H1 (cell line): ENCODE measurements around the gene KRTAP1-3. TPM values are rescaled to one million over a fixed set of nuclear protein-coding genes. Genes with fewer than 3 reads are reported as not detected.

Experiments used
- CTCF ChIA-PET: fragments of 300-600 bp; sonication (Branson Sonifier 250); formaldehyde crosslinking; loops from one replicate; lab custom pipeline; 2021; ENCODE audit not compliant: partially characterized antibody; lab: Charles Lee
- POLR2A ChIA-PET: fragments of 300-600 bp; sonication (Branson Sonifier 250); formaldehyde crosslinking; loops from one replicate; lab custom pipeline; 2021; ENCODE audit warnings: inconsistent platforms; ENCODE audit not compliant: partially characterized antibody; lab: Charles Lee
- DNase-seq, 2 experiments: peaks; one replicate each; pipeline versions ENCODE4 v3.0.0 to v3.0.0-alpha.2; 2010 to 2022; ENCODE audit warnings: low spot score in 2 of 2, low read depth in 1 of 2, mixed read lengths in 1 of 2
- FAIRE-seq: peaks from 2 replicates; lab custom pipeline; 2011; peaks lifted over from hg19 to GRCh38; lab: Jason Lieb, UNC
- H2AFZ ChIP-seq: 2 replicates; pipeline ENCODE4 v1.8.1; 2012; ENCODE audit warnings: low read length, inconsistent platforms
- H2AK5ac ChIP-seq: 2 replicates; pipeline ENCODE4 v1.6.1; 2013; ENCODE audit warnings: low read depth, low read length
- H2BK120ac ChIP-seq: replicated peaks from 2 replicates; pipeline ENCODE3; 2013; ENCODE audit warnings: low read depth, low read length, inconsistent platforms
- H2BK12ac ChIP-seq: 2 replicates; pipeline ENCODE4 v1.6.1; 2013; ENCODE audit warnings: low read depth, low read length
- H2BK15ac ChIP-seq: 2 replicates; pipeline ENCODE4 v1.6.1; 2013; ENCODE audit warnings: low read length
- H2BK20ac ChIP-seq: 2 replicates; pipeline ENCODE4 v1.6.1; 2013; ENCODE audit warnings: low read length
- H2BK5ac ChIP-seq: 2 replicates; pipeline ENCODE4 v1.6.1; 2013; ENCODE audit warnings: low read depth, low read length
- H3K14ac ChIP-seq: 2 replicates; pipeline ENCODE4 v1.6.1; 2013; ENCODE audit warnings: inconsistent platforms; ENCODE audit not compliant: insufficient read length
- H3K18ac ChIP-seq: 2 replicates; pipeline ENCODE4 v1.6.1; 2013; ENCODE audit warnings: low read length; ENCODE audit errors: extremely low read depth
- H3K23ac ChIP-seq: 2 replicates; pipeline ENCODE4 v1.6.1; 2013; ENCODE audit warnings: inconsistent platforms; ENCODE audit not compliant: insufficient read length
- H3K23me2 ChIP-seq: 2 replicates; pipeline ENCODE4 v1.6.1; 2013; ENCODE audit warnings: low read depth, low read length
- H3K27ac ChIP-seq: 2 replicates; pipeline ENCODE4 v1.6.1; 2011; ENCODE audit warnings: low read depth, low read length, inconsistent platforms
- H3K27me3 ChIP-seq, 4 experiments: replicated peaks in 1 of 4; 1 replicate in 1 of 4; 2 replicates in 3 of 4; pipeline versions ENCODE4 v1.6.1 to v1.8.1; 2011 to 2013; ENCODE audit warnings: low read length in 3 of 4, mild to moderate bottlenecking in 3 of 4, inconsistent platforms in 2 of 4, mixed read lengths in 2 of 4, moderate library complexity in 1 of 4; ENCODE audit not compliant: control insufficient read depth in 3 of 4, insufficient read depth in 3 of 4; ENCODE audit errors: extremely low read depth in 1 of 4
- H3K36me3 ChIP-seq, 4 experiments: 2 replicates each; pipeline versions ENCODE4 v1.6.1 to v1.8.1; 2011 to 2013; ENCODE audit warnings: mild to moderate bottlenecking in 4 of 4, low read length in 3 of 4, moderate library complexity in 2 of 4, control low read depth in 1 of 4, inconsistent platforms in 1 of 4; ENCODE audit not compliant: insufficient read depth in 4 of 4, control insufficient read depth in 2 of 4
- H3K4ac ChIP-seq: replicated peaks from 2 replicates; pipeline ENCODE3; 2013; ENCODE audit warnings: low read length, low read depth, mixed read lengths, inconsistent platforms; ENCODE audit not compliant: insufficient read length
- H3K4me1 ChIP-seq, 4 experiments: replicated peaks in 1 of 4; 1 replicate in 1 of 4; 2 replicates in 3 of 4; pipeline versions ENCODE4 v1.6.1 to v1.8.1; 2011 to 2013; ENCODE audit warnings: low read length in 3 of 4, inconsistent platforms in 2 of 4, mixed read lengths in 1 of 4; ENCODE audit not compliant: insufficient read depth in 4 of 4, control insufficient read depth in 3 of 4
- H3K4me2 ChIP-seq, 2 experiments: 2 replicates each; pipeline versions ENCODE4 v1.6.1 to v1.8.1; 2011 to 2013; ENCODE audit warnings: low read depth in 2 of 2, low read length in 2 of 2, control low read depth in 1 of 2, inconsistent platforms in 1 of 2, mild to moderate bottlenecking in 1 of 2; ENCODE audit not compliant: insufficient read depth in 1 of 2
- H3K4me3 ChIP-seq, 4 experiments: fragments of 200-600, 300-600 bp in 1 of 4; sonication (generic), shearing (Covaris generic), sonication (Bioruptor Twin) in 1 of 4; 2 replicates each; pipeline versions ENCODE4 v1.5.1 to v1.8.1; 2011 to 2016; ENCODE audit warnings: low read length in 4 of 4, low read depth in 3 of 4, control low read depth in 2 of 4, inconsistent platforms in 2 of 4, mild to moderate bottlenecking in 2 of 4, mixed read lengths in 1 of 4, moderate library complexity in 1 of 4; ENCODE audit not compliant: insufficient read depth in 2 of 4; ENCODE audit errors: extremely low read depth in 1 of 4
- H3K56ac ChIP-seq: replicated peaks from 2 replicates; pipeline ENCODE3; 2013; ENCODE audit warnings: low read depth, mild to moderate bottlenecking, mixed read lengths, low read length, inconsistent platforms; ENCODE audit not compliant: insufficient read length
- H3K79me1 ChIP-seq: 2 replicates; pipeline ENCODE4 v1.6.1; 2013; ENCODE audit warnings: low read depth, low read length, control low read depth
- H3K79me2 ChIP-seq, 2 experiments: 2 replicates each; pipeline versions ENCODE4 v1.6.1 to v1.8.1; 2012 to 2013; ENCODE audit warnings: low read length in 2 of 2, mild to moderate bottlenecking in 2 of 2, inconsistent platforms in 1 of 2; ENCODE audit not compliant: insufficient read depth in 2 of 2, control insufficient read depth in 1 of 2
- H3K9ac ChIP-seq, 4 experiments: replicated peaks in 1 of 4; 1 replicate in 1 of 4; 2 replicates in 3 of 4; pipeline versions ENCODE4 v1.6.1 to v1.8.1; 2011 to 2013; ENCODE audit warnings: low read depth in 3 of 4, low read length in 3 of 4, control low read depth in 2 of 4, mild to moderate bottlenecking in 2 of 4, moderate library complexity in 2 of 4, inconsistent platforms in 1 of 4; ENCODE audit errors: extremely low read depth in 1 of 4
- H3K9me3 ChIP-seq, 2 experiments: 2 replicates each; pipeline versions ENCODE4 v1.6.1 to v1.8.1; 2012 to 2013; ENCODE audit warnings: mild to moderate bottlenecking in 2 of 2, moderate library complexity in 2 of 2, control low read depth in 1 of 2, inconsistent platforms in 1 of 2, low read depth in 1 of 2, low read length in 1 of 2, mixed read lengths in 1 of 2; ENCODE audit not compliant: insufficient read depth in 2 of 2
- H4K20me1 ChIP-seq, 2 experiments: replicated peaks in 1 of 2; 2 replicates each; pipeline versions ENCODE3 to v1.8.1; 2011 to 2013; ENCODE audit warnings: inconsistent platforms in 2 of 2, low read length in 2 of 2, mild to moderate bottlenecking in 1 of 2; ENCODE audit not compliant: insufficient read depth in 2 of 2, control insufficient read depth in 1 of 2
- H4K5ac ChIP-seq: 2 replicates; pipeline ENCODE4 v1.6.1; 2013; ENCODE audit warnings: low read length, low read depth, mixed read lengths, inconsistent platforms; ENCODE audit not compliant: insufficient read length
- H4K8ac ChIP-seq: 2 replicates; pipeline ENCODE4 v1.8.0; 2013; ENCODE audit warnings: mild to moderate bottlenecking, moderate library complexity, low read length, inconsistent platforms; ENCODE audit not compliant: insufficient read depth; ENCODE audit errors: extremely low read depth
- H4K91ac ChIP-seq: replicated peaks from 2 replicates; pipeline ENCODE3; 2013; ENCODE audit warnings: low read length, mixed read lengths, inconsistent platforms; ENCODE audit not compliant: insufficient read length
- KDM1A ChIP-seq: fragments of 200-600, 300-600 bp; sonication (generic); IDR thresholded peaks from 2 replicates; pipeline ENCODE4 v1.7.1; 2016; ENCODE audit warnings: mild to moderate bottlenecking, low read length, borderline replicate concordance
- NANOG ChIP-seq: IDR thresholded peaks from 2 replicates; pipeline ENCODE4 v1.6.1; 2011; ENCODE audit warnings: low read length, low read depth, mild to moderate bottlenecking, inconsistent platforms; ENCODE audit not compliant: insufficient read depth, poor library complexity, severe bottlenecking
- WGBS, 2 experiments: shearing (Covaris generic) in 1 of 2; methylation state at CpG; one replicate each; pipeline versions ENCODE4 v1.1.6 to v1.1.7; 2013 to 2015; ENCODE audit warnings: low lambda C conversion rate in 2 of 2, mixed read lengths in 2 of 2, inconsistent platforms in 1 of 2, low coverage in 1 of 2, missing lambda C conversion rate in 1 of 2; ENCODE audit not compliant: insufficient replicate concordance in 2 of 2, insufficient coverage in 1 of 2, insufficient read length in 1 of 2; ENCODE audit errors: extremely low coverage in 1 of 2, missing lambda C conversion rate in 1 of 2; 5-methylcytosine and 5-hydroxymethylcytosine counted together
- polyA plus RNA-seq, 7 experiments: library from polyadenylated mRNA; depleted of rRNA in 3 of 7; stranded (reverse) in 5 of 7; unstranded in 2 of 7; fragments of >200 nt in 5 of 7; fragments of 200-250 nt in 2 of 7; gene quantifications; 1 replicate in 5 of 7; 2 replicates in 1 of 7; 4 replicates in 1 of 7; pipeline versions ENCODE4 v1.2.1 to v1.2.3, GENCODE V29; 2011 to 2013; ENCODE audit warnings: missing spikeins in 2 of 7, mixed read lengths in 2 of 7
- total RNA-seq: library from RNA; stranded (reverse); fragmentation: NEBNext Ultra II Directional; extraction: Animal tissue kit (Norgen Biotek cat#: 25700); gene quantifications from 2 replicates; pipeline ENCODE4 v1.2.1, GENCODE V29; 2021

The KRTAP1-3 gene
- total and polyA plus RNA-seq, 2 of the 8 experiments (the other 6 are each of a cell fraction or from before 2014, with no cell fraction given) = not detected

GRCh38 chr17:41013181-41013580, 21.5 kb downstream of the KRTAP1-3 start:
- Histone ChIP-seq H3K23ac (no peak overlapping the region), H4K5ac (no peak overlapping the region), H4K8ac (no peak overlapping the region), H2BK5ac (no peak overlapping the region), H2BK20ac (no peak overlapping the region), H3K79me2 (no peaks in the 10 kb centered on the region), H3K27me3 (no peaks in the 10 kb centered on the region), H3K4me1 (peaks cover 0 to 10% (median 6%) of the 10 kb centered on the region in 4 experiments; a peak in 6 of 7 replicates), H3K9me3 (no peaks in the 10 kb centered on the region), H3K9ac (no peak overlapping the region), H3K23me2 (no peaks in the 10 kb centered on the region), H3K27ac (no peak overlapping the region), H3K18ac (no peak overlapping the region), H2BK12ac (no peak overlapping the region), H3K79me1 (no peaks in the 10 kb centered on the region), H2BK15ac (no peak overlapping the region), H2AK5ac (no peak overlapping the region), H3K4me2 (no peak overlapping the region), H3K36me3 (no peaks in the 10 kb centered on the region), H4K20me1 (no peaks in the 10 kb centered on the region), H2AFZ (no peak overlapping the region), H3K4ac (no peak overlapping the region), H4K91ac (no peak overlapping the region), H3K56ac (no peak overlapping the region), H3K14ac (no peak overlapping the region), H3K4me3 (no peak overlapping the region), H2BK120ac (no peak overlapping the region)
- DNase-seq (no peak), FAIRE-seq (no peak)
- WGBS, 2 experiments = 72% methylated on average over 3 of the region's 3 CpGs; no CpG with 5 or more reads in 1 of the 2 experiments
- POLR2A ChIA-PET = no interaction called here
- CTCF ChIA-PET = interaction anchor here (1.2 to 1.3 kb wide), 2 partner anchors 49 to 309 kb away, joined by 4 to 5 read pairs; no protein-coding TSS in a partner anchor
- TF ChIP-seq KDM1A (no peak), NANOG (no peak)
